Osteocyte (in vitro differentiated cells): ENCODE data around the gene MYO7B. TPM values are rescaled to one million over a fixed set of nuclear protein-coding genes. Genes with fewer than 3 reads are reported as not detected.

Experiments used
- total RNA-seq: library from RNA; stranded (reverse); gene quantifications from 2 replicates; pipeline ENCODE4 v1.2.1, GENCODE V29; 2021

MYO7B gene
- total RNA-seq, 1 donor from 2014 or later = not detected

Other genes starting within 250 kb of the MYO7B start
- gene ERCC3, start 241.5 kb upstream of the MYO7B start, total RNA-seq = 47.8 and 50.3 TPM in 2 replicates
- 60.9 and 63.9 TPM in 2 replicates for gene MAP3K2, start 147.7 kb upstream of the MYO7B start, total RNA-seq
- gene PROC, start 117.3 kb upstream of the MYO7B start, total RNA-seq = 1.6 and 2.5 TPM in 2 replicates
- 39.8 and 40.9 TPM in 2 replicates for gene IWS1, start 9.2 kb upstream of the MYO7B start, total RNA-seq
- gene GPR17, start 110.5 kb downstream of the MYO7B start, total RNA-seq = not detected in 2 replicates
- 49.3 and 51.0 TPM in 2 replicates for gene LIMS2, start 139.8 kb downstream of the MYO7B start, total RNA-seq
- gene SFT2D3, start 165.8 kb downstream of the MYO7B start, total RNA-seq = 7.5 and 8.4 TPM in 2 replicates